Liver (tissue), 9 donors: ENCODE data around the gene PKP3. TPM values are rescaled to one million over a fixed set of nuclear protein-coding genes. Genes with fewer than 3 reads are reported as not detected.

ENCODE experiments used
- DNase-seq: peaks from one replicate; pipeline ENCODE4 v3.0.0-alpha.2; 2017; ENCODE audit warnings: low spot score
- H3K27ac ChIP-seq, 2 donors: one replicate each; pipeline ENCODE4 v1.7.0; 2013; ENCODE audit warnings: inconsistent platforms in 2 of 2, low read length in 2 of 2, control low read depth in 1 of 2, low read depth in 1 of 2, mild to moderate bottlenecking in 1 of 2
- H3K27me3 ChIP-seq, 4 donors: one replicate each; pipeline versions ENCODE4 v1.6.1 to v1.7.0; 2013; ENCODE audit warnings: low read length in 3 of 4, inconsistent platforms in 1 of 4, mild to moderate bottlenecking in 1 of 4, moderate library complexity in 1 of 4; ENCODE audit not compliant: control insufficient read depth in 4 of 4, insufficient read depth in 4 of 4
- H3K36me3 ChIP-seq, 4 donors: one replicate each; pipeline versions ENCODE4 v1.6.1 to v1.7.0; 2013; ENCODE audit warnings: low read length in 3 of 4, mild to moderate bottlenecking in 3 of 4, low read depth in 1 of 4, moderate library complexity in 1 of 4; ENCODE audit not compliant: control insufficient read depth in 4 of 4, insufficient read depth in 3 of 4
- H3K4me1 ChIP-seq, 4 donors: one replicate each; pipeline versions ENCODE4 v1.6.1 to v1.7.0; 2013; ENCODE audit warnings: low read length in 3 of 4, mild to moderate bottlenecking in 3 of 4, moderate library complexity in 1 of 4; ENCODE audit not compliant: control insufficient read depth in 4 of 4, insufficient read depth in 4 of 4
- H3K4me3 ChIP-seq, 3 donors: one replicate each; pipeline versions ENCODE4 v1.6.1 to v1.7.0; 2013; ENCODE audit warnings: low read length in 3 of 3, control low read depth in 1 of 3, low read depth in 1 of 3, mild to moderate bottlenecking in 1 of 3
- H3K9ac ChIP-seq, 2 donors: one replicate each; pipeline ENCODE4 v1.7.0; 2013; ENCODE audit warnings: low read length in 2 of 2, mild to moderate bottlenecking in 2 of 2, moderate library complexity in 2 of 2, control low read depth in 1 of 2, low read depth in 1 of 2
- H3K9me3 ChIP-seq, 4 donors: one replicate each; pipeline versions ENCODE4 v1.6.1 to v1.7.0; 2013; ENCODE audit warnings: low read length in 3 of 4; ENCODE audit not compliant: control insufficient read depth in 4 of 4
- CTCF ChIP-seq: fragments of 150-350 bp; IDR thresholded peaks from 2 replicates; pipeline ENCODE4 v1.5.1; 2017; ENCODE audit warnings: improper control_type of control experiment, low read depth, low read length; ENCODE audit not compliant: missing input control
- EGR1 ChIP-seq, 2 donors: IDR thresholded peaks; 2 replicates each; pipeline ENCODE4 v1.6.1; 2016 to 2018; ENCODE audit warnings: antibody characterized with exemption in 2 of 2, low read depth in 2 of 2
- FOXA1 ChIP-seq: IDR thresholded peaks from 2 replicates; pipeline ENCODE4 v1.6.1; 2016; ENCODE audit warnings: antibody characterized with exemption
- FOXA2 ChIP-seq: IDR thresholded peaks from 2 replicates; pipeline ENCODE4 v1.6.1; 2016; ENCODE audit warnings: antibody characterized with exemption
- GABPA ChIP-seq, 2 donors: IDR thresholded peaks in 1 of 2; conservative IDR thresholded peaks in 1 of 2; 2 replicates each; pipeline ENCODE4 v1.6.1; 2016; ENCODE audit warnings: antibody characterized with exemption in 2 of 2, mild to moderate bottlenecking in 1 of 2, moderate library complexity in 1 of 2
- HNF4G ChIP-seq: IDR thresholded peaks from 2 replicates; pipeline ENCODE4 v1.6.1; 2016; ENCODE audit warnings: antibody characterized with exemption
- JUND ChIP-seq, 2 donors: IDR thresholded peaks; 2 replicates each; pipeline ENCODE4 v1.6.1; 2016; ENCODE audit warnings: antibody characterized with exemption in 2 of 2
- NR2F2 ChIP-seq: IDR thresholded peaks from 2 replicates; pipeline ENCODE4 v1.6.1; 2016; ENCODE audit warnings: antibody characterized with exemption
- RAD21 ChIP-seq, 2 donors: IDR thresholded peaks; 2 replicates each; pipeline ENCODE4 v1.6.1; 2016; ENCODE audit warnings: antibody characterized with exemption in 2 of 2, mild to moderate bottlenecking in 2 of 2
- SP1 ChIP-seq: IDR thresholded peaks from 2 replicates; pipeline ENCODE4 v1.6.1; 2018; ENCODE audit warnings: antibody characterized with exemption, mild to moderate bottlenecking
- TAF1 ChIP-seq: conservative IDR thresholded peaks from 2 replicates; pipeline ENCODE4 v1.6.1; 2016; ENCODE audit warnings: antibody characterized with exemption, mild to moderate bottlenecking
- YY1 ChIP-seq: IDR thresholded peaks from 2 replicates; pipeline ENCODE4 v1.6.1; 2016; ENCODE audit warnings: antibody characterized with exemption, mild to moderate bottlenecking
- WGBS: extraction: QIAGEN DNeasy Blood & Tissue Kit; methylation state at CpG from one replicate; pipeline ENCODE4 v1.1.7; 2013; 5-methylcytosine and 5-hydroxymethylcytosine counted together
- polyA plus RNA-seq, 2 donors: library from polyadenylated mRNA; stranded (reverse) in 1 of 2; unstranded in 1 of 2; fragments of 200-250 nt in 1 of 2; fragments of >200 nt in 1 of 2; fragmentation: Nextera tagmentation in 1 of 2; extraction: Ambion mirVana in 1 of 2; gene quantifications; one replicate each; pipeline versions ENCODE4 v1.2.1 to v1.2.3, GENCODE V29; 2013 to 2015
- total RNA-seq, 2 donors: library from RNA; depleted of rRNA; stranded (reverse); fragments of >200 nt; gene quantifications; one replicate each; pipeline ENCODE4 v1.2.3, GENCODE V29; 2014
- TF ChIP-seq, protein P1 (sequence below): IDR thresholded peaks from 2 replicates; pipeline ENCODE4 v1.6.1; 2016; ENCODE audit warnings: antibody characterized with exemption
- TF ChIP-seq, protein P2 (sequence below): IDR thresholded peaks from 2 replicates; pipeline ENCODE4 v1.6.1; 2016; ENCODE audit warnings: antibody characterized with exemption
- TF ChIP-seq, protein P3 (sequence below): IDR thresholded peaks from 2 replicates; pipeline ENCODE4 v1.6.1; 2016; ENCODE audit warnings: antibody characterized with exemption
- TF ChIP-seq, protein P4 (sequence below): IDR thresholded peaks from 2 replicates; pipeline ENCODE4 v1.6.1; 2016; ENCODE audit warnings: antibody characterized with exemption, mild to moderate bottlenecking
- donor health status: healthy.
- donor health status: healthy.
- donor health status: healthy.
- donor health status: healthy.
- donor health status: healthy.

The PKP3 gene
- total and polyA plus RNA-seq, 4 donors = 0.08 to 0.37 (median 0.25) TPM; not detected in 1

DNA sequence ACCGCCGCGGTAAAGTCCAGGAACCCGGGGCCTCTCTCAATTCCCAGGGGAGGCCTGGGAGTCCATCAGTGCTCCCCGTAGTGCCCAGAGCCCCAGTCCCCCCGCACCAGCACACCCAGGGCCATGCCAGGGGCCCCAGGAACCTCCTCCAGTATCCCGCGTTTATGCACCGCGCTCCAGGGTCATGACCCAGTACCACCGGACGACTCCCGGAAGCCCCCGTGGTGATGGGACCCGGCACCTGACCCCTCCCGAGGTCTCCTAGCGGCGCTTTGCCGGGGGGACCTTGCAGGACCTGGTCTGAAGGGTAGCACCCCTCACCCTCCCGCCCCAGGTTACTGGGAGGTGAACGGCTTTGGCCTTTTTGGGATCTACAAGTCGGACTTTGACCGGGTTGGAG, 13.5 kb upstream of the PKP3 start:
- Histone ChIP-seq H3K4me1 (peaks cover 0 to 1% (median 0%) of the 10 kb centered on the region in 4 donors), H3K27ac (no peak overlapping the region), H3K27me3 (no peaks in the 10 kb centered on the region), H3K36me3 (no peaks in the 10 kb centered on the region), H3K4me3 (no peak overlapping the region), H3K9ac (no peak overlapping the region), H3K9me3 (no peaks in the 10 kb centered on the region)
- 90% methylated on average over 23 of the region's 23 CpGs for WGBS
- no peak for TF ChIP-seq TAF1
- TF ChIP-seq, protein P1, sequence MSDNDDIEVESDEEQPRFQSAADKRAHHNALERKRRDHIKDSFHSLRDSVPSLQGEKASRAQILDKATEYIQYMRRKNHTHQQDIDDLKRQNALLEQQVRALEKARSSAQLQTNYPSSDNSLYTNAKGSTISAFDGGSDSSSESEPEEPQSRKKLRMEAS = no peak
- TF ChIP-seq NR2F2 = no peak
- TF ChIP-seq GABPA (IDR thresholded peaks at IDR 0.05 in 1 of 2, conservative IDR thresholded peaks at IDR 0.05 in 1 of 2) = no peak
- no peak for DNase-seq

- no peaks in the 10 kb centered on the region for H3K36me3 ChIP-seq
- H3K4me1 ChIP-seq = peaks cover 0 to 1% (median 0%) of the 10 kb centered on the region in 4 donors
- no peak overlapping the region for H3K27ac ChIP-seq
- H3K9me3 ChIP-seq = no peaks in the 10 kb centered on the region
- TF ChIP-seq CTCF (no peak), SP1 (no peak), NR2F2 (no peak), HNF4G (no peak), RAD21 (IDR thresholded peaks at IDR 0.05) (no peak), FOXA1 (no peak), EGR1 (IDR thresholded peaks at IDR 0.05; ENCODE audit: low read depth in 2 of 2) (no peak), FOXA2 (no peak), GABPA (IDR thresholded peaks at IDR 0.05 in 1 of 2, conservative IDR thresholded peaks at IDR 0.05 in 1 of 2) (no peak)
- TF ChIP-seq, protein P2, sequence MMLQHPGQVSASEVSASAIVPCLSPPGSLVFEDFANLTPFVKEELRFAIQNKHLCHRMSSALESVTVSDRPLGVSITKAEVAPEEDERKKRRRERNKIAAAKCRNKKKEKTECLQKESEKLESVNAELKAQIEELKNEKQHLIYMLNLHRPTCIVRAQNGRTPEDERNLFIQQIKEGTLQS = no peak
- TF ChIP-seq, protein P3, sequence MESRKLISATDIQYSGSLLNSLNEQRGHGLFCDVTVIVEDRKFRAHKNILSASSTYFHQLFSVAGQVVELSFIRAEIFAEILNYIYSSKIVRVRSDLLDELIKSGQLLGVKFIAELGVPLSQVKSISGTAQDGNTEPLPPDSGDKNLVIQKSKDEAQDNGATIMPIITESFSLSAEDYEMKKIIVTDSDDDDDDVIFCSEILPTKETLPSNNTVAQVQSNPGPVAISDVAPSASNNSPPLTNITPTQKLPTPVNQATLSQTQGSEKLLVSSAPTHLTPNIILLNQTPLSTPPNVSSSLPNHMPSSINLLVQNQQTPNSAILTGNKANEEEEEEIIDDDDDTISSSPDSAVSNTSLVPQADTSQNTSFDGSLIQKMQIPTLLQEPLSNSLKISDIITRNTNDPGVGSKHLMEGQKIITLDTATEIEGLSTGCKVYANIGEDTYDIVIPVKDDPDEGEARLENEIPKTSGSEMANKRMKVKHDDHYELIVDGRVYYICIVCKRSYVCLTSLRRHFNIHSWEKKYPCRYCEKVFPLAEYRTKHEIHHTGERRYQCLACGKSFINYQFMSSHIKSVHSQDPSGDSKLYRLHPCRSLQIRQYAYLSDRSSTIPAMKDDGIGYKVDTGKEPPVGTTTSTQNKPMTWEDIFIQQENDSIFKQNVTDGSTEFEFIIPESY = no peak
- TF ChIP-seq, protein P1 = no peak
- no peak overlapping the region for H3K4me3 ChIP-seq
- WGBS = 94% methylated on average over 14 of the region's 14 CpGs
- no peaks in the 10 kb centered on the region for H3K27me3 ChIP-seq
- no peak for DNase-seq
- no peak overlapping the region for H3K9ac ChIP-seq
Measured at GRCh38 chr11:380996-381395, 13.0 kb upstream of the PKP3 start.

DNA sequence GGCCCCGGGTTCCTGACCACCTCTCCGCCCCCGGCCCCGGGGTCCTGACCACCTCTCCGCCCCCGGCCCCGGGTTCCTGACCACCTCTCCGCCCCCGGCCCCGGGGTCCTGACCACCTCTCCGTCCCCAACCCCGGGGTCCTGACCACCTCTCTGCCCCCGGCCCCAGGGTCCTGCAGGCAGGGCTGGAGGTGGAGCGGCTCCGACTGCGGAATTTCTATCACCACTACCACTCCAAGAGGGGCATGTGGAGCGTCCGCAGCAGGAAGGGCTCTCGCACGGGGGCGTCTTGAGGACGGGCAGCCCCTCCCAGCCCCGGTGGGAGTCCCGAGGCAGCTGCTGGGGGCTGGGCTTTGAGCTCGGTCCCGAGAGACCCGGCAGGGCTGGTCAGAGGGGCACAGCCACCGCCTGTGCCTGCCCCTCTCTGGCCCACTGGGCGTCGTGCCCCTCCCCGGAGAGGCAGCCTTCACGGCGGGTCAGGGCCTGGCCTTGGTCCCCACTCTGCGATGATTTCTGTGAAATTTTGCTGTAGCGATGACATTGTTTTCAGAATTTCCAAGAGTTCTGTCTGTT, 12.4 kb upstream of the PKP3 start:
- Histone ChIP-seq H3K9me3 (peaks cover 0 to 2% (median 0%) of the 10 kb centered on the region in 4 donors), H3K9ac (no peak overlapping the region), H3K27me3 (no peaks in the 10 kb centered on the region), H3K4me1 (peaks cover 0 to 1% (median 0%) of the 10 kb centered on the region in 4 donors), H3K4me3 (no peak overlapping the region), H3K36me3 (no peaks in the 10 kb centered on the region), H3K27ac (no peak overlapping the region)
- whole genome bisulfite sequencing = 87% methylated on average over 31 of the region's 35 CpGs
- DNase-seq = no peak
- TF ChIP-seq EGR1 (IDR thresholded peaks at IDR 0.05; ENCODE audit: low read depth in 2 of 2) (no peak), NR2F2 (no peak), FOXA2 (no peak), FOXA1 (no peak), JUND (IDR thresholded peaks at IDR 0.05) (no peak), HNF4G (no peak), YY1 (no peak), CTCF (no peak), RAD21 (IDR thresholded peaks at IDR 0.05) (no peak)
- TF ChIP-seq, protein P2 = no peak
- TF ChIP-seq, protein P4, sequence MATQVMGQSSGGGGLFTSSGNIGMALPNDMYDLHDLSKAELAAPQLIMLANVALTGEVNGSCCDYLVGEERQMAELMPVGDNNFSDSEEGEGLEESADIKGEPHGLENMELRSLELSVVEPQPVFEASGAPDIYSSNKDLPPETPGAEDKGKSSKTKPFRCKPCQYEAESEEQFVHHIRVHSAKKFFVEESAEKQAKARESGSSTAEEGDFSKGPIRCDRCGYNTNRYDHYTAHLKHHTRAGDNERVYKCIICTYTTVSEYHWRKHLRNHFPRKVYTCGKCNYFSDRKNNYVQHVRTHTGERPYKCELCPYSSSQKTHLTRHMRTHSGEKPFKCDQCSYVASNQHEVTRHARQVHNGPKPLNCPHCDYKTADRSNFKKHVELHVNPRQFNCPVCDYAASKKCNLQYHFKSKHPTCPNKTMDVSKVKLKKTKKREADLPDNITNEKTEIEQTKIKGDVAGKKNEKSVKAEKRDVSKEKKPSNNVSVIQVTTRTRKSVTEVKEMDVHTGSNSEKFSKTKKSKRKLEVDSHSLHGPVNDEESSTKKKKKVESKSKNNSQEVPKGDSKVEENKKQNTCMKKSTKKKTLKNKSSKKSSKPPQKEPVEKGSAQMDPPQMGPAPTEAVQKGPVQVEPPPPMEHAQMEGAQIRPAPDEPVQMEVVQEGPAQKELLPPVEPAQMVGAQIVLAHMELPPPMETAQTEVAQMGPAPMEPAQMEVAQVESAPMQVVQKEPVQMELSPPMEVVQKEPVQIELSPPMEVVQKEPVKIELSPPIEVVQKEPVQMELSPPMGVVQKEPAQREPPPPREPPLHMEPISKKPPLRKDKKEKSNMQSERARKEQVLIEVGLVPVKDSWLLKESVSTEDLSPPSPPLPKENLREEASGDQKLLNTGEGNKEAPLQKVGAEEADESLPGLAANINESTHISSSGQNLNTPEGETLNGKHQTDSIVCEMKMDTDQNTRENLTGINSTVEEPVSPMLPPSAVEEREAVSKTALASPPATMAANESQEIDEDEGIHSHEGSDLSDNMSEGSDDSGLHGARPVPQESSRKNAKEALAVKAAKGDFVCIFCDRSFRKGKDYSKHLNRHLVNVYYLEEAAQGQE = no peak
